Effector CD8-positive, alpha-beta T cell (primary cell): ENCODE measurements around the gene PNKD.

Source experiments
- DNase-seq: peaks from one replicate; lab custom pipeline; 2025; lab: John Stamatoyannopoulos, UW

PNKD gene

DNA sequence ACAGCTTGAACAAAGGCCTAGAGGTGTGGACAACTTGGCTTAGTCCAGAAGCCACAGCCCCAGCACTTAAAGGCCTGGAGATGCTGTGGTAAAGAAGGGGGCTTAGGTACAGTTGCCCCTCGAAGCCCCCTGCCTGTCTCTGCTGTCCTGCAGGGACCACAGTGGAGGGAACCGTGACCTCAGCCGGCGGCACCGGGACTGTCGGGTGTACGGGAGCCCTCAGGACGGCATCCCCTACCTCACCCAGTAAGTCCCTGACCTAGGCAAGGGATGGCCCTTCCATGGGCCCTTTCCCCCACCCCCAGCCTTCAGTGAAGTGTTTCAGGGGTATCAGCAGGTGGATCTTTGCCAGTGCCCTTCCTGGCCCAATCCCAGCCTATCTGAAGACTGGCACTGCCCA lies 71.1 kb downstream of the PNKD start:
- no peak for DNase-seq

DNA sequence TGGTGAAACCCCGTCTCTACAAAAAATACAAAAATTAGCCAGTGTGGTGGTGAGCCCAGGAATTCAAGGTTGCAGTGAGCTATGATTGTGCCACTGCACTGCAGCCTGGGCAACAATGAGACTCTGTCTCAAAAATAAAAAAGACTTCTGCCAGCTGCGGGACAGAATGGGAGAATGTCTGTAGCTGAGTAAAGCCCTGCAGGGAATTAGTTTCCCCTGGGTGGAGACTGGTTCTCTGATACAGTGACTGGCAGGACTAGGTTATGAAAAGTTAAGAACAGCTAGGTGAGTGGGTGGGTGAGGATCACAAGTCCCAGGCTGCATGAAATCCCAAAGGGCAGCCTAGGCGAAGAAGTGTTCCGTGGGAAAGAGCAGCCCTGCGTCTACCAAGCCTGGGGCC lies 72.5 kb downstream of the PNKD start:
- no peak for DNase-seq

DNA sequence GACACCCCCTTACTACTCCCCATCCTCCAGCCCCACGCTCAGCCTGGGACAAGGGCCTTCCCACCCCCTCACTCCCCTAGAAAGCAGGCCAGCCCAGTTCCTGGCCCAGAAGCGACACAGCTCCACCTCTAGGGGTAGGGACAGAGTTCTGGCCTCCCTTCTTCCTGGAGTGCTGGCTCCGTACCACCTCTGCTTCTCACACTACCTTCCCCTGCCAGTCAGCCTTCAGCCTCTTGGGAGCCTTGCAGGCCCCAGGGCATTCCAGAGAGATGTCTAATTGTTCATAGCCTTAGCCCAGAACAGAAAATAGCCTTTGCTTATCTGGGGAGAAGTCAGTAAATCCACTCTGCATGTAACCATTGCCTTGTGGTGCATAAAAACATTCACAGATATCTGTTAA lies 73.3 kb downstream of the PNKD start:
- no peak for DNase-seq

DNA sequence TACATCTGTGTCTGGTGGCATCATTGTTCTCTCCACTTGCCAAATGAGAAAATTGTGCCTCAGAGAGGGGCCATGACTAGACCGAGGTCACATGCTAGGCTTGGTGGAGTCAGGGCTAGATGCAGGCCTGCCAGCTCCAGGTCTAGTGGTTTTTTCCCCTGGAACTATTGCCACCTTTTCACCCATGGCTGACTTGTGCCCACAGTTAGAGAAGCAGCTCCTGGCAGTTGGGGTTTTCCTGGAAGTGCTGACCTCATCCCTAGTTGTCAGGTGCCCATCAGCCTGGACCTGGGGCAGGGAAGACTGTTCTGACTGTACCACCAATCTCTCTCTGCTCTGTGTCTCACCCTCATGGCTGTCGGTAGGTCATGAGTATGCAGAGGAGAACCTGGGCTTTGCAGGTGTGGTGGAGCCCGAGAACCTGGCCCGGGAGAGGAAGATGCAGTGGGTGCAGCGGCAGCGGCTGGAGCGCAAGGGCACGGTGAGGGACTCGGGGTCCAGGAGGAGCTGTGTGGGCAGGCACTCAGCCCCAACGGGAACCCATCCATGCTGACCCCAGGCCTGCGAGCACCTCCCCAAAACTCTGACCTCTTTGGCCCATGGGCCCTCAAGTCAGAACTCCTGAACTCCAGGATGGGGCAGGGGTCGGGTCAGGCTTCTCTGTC lies 73.9 kb downstream of the PNKD start:
- no peak for DNase-seq

DNA sequence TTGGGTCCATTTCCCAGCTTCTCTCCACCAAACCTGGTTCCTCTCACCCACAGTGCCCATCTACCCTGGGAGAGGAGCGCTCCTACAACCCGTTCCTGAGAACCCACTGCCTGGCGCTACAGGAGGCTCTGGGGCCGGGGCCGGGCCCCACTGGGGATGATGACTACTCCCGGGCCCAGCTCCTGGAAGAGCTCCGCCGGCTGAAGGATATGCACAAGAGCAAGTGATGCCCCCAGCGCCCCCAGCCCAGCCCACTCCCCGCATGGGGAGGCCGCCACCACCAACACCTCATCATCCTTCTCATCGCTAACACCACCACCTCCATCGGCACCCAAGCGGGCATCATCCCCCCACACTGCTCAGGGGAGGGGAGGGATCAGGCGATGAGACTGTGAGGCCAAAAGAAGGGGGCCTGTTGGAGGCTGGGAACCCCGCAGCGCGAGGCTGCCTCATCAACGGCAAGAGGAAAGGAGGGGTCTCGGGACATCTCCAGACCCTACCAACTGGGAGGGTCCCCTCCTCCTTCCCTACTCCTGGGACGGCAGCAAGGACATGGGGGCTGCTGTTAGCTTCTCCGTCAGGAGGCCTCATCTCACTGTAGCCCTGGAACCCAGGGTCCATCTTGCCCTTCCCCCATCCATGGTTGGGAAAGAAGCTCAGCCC lies 74.6 kb downstream of the PNKD start:
- no peak for DNase-seq

DNA sequence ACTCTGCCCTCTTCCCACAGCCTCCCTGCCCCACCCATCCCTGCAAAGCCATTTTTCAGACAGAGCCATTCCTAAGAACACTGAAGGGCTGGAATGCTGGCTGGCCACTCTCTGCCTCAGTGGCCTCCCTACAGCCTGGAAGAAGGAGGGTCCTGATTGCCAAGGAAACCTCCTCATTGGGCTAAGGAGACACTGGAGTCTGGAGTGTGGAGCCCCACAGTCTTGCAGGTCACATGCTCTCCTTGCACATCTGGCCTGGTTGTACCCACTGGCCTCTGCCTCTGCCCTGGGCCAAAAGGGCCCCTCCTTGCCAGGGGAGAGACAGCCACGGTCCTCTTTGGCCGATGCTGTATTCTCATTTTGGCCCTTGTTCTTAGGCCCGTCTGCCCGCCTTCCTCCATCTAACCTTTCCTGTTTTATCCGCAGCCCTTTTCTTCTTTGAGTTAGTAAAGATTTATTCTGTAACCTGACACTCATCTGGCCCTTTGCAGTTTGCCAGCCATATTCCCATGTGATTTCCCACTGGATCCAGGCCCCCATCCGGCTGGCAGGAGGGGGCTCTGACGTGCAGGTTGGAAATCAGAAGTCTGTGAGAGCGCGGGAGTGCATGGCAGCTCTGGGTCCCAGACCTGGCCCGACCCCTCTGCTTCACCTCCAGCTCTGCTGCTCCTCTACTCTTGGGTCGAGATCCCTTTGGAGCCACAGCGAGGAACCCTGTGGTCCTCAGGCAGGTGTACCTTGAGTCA lies 75.3 kb downstream of the PNKD start:
- DNase-seq: no peak

DNA sequence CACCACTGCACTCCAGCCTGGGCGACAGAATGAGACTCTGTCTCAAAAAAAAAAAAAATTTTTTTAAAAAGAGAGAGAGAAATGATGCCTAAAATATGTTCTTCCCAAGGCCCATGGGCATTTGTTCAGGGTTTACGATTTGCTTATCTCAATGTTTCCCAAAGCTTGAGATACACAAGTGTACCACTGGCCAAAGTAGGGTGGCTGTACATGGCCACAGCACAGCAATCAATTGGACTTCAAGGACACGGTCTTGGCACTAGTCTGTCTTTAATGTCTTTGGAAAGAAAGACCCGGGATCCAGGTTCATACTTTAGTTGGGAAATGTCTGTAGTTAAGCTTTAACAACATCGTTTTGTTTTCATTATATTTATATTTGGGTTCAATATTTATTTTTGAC lies 76.9 kb downstream of the PNKD start:
- DNase-seq: no peak

DNA sequence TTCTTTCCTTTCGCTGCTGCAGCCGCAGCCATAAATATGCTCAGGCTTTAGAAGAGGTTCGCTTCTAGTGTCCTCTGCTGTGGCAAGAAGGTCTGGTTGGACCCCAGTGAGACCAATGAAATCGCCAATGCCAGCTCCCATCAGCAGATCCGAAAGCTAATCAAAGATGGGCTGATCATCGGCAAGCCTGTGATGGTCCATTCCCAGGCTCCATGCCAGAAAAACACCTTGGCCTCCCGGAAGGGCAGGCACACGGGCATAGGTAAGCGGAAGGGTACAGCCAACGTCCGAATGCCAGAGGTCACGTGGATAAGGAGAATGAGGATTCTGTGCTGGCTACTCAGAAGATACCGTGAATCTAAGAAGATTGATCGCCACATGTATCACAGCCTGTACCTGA lies 83.7 kb downstream of the PNKD start:
- DNase-seq: no peak

DNA sequence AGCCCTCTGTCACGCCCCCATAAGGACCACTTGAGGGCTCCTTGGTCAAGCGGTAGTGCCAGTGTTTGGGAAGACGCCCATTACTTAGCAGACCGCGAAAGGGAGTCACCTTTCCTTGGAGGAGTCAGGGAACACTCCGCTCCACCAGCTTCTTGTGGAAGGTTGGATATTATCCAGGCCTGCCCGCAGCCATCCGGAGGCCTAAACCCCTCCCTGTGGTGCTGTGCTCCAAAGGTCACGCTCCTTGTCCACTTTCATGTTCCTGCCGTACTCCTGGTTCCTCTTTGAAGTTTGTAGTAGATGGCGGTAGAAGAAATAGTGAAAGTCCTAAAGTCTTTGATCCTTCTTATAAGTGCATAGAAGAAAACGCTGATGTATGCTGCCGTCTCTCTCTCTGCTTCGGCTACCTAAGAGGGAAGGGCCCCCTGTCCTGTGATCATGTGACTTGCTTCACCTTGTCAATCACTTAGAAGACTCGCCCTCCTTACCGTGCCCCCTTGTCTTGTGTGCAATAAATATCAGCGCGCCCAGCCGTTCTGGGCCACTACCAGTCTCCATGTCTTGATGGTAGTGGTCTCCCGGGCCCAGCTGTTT lies 84.6 kb downstream of the PNKD start:
- no peak for DNase-seq

DNA sequence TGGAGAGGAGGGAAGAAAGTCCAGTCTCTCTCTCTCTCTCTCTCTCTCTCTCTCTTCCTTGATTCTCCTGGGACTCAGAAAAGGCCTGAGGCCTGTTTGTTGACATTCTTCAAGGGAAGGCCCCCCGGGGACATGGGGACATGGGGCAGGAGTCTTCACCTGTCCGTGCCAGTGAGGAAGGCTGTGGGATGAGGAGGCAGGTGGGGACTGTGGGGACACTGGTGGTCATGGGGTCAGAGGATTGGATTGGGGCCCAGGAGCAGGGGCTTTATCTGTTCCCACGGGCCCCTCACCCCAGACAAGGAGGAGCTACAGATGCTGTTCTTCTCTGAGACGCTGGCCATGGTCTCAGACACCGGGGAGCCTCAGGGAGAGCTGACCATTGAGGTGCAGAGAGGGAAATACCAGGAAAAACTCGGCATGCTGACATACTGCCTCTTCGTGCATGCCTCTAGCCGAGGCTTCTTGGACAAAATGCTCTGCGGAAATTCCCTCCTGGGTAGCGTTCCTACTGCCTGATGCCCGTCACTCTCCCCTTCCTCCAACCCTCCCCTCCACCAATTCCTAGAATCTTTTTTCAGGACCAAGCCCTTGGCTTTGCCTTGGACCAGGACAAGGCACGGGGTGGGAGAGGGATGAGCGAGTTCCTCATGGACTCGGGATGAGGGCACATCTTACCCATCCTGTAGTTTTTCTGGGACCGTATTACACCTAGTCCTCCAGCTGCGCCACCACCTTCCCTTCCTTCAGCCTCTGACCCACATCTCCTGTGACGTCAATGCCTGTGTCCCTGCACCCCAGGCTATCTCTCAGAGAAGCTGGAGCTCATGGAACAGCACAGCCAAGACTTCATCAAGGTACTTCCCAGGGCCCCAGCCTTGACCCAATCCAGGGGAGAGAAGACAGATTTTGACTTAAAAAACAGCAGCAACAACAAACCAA lies 87.2 kb downstream of the PNKD start:
- no peak for DNase-seq

DNA sequence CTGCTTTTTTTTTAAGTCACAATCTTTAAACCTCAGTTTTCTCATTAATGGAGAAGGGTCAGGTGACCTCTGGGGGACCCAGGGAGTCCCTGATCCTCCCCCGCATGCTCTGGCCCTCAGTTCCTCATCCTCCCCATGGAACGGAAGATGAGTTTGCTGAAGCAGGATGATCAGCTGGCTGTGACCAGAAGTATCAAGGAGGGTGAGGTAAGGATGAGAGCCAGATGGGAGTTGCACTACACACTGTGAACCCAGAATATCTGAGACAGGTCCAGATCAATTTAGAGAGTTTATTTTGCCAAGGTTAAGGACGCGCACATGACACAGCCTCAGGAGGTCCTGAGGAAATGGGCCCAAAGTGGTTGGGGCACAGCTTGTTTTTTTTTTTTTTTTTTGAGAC lies 90.1 kb downstream of the PNKD start:
- DNase-seq: no peak

DNA sequence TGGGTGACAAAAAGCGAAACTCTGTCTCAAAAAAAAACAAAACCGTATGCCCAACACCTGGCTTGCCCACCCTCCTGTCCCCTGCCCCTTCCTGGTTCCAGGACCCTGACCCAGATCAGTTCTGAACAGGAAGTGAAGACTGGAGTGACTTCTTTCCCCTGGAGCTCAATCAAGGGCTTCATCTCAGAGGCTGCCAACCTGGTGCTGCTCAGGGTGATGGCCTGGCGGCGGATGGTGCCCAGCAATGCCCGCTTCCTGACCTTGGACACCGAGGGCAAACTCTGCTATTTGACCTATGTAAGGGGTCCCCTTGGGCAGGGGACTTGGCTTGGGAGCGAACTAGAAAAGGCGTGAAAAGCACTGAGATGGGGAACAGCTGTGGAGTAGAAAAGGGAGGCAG lies 92.3 kb downstream of the PNKD start:
- no peak for DNase-seq

DNA sequence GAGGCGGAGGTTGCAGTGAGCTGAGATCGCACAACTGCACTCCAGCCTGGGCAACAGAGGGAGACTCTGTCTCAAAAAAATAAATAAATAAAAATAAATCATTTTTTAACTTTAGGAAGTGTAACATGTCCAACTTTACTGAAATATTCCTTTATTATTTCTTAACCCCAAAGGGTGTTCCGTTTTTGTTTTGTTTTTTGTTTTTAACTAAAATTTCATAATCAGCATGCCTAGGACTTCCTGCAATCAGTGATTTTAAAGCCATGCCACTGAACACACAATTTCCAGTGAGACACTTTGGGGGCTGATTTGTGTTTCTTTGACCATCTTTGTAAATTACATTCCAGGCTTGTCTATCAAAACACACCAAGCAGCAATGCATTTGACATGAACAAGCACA lies 93.4 kb downstream of the PNKD start:
- DNase-seq: no peak

DNA sequence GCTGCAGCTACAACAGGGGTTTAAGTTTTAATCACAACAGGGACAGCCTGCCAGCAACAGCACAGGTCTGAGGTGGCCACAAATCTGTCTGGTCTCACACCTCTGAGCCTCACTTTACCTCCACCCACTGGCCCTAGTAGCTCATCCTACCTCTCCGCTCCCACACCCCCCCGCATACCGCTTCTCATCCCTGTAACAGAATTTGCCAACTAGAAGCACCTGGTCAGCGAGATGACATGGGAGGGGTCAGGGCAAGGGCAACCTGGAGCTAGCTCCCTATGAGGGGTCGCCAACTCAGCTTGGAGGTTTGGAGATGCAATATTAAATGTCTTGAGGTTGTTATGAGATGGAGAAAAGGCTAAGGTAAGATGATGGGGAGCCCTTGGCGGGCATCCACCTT lies 93.9 kb downstream of the PNKD start:
- no peak for DNase-seq

DNA sequence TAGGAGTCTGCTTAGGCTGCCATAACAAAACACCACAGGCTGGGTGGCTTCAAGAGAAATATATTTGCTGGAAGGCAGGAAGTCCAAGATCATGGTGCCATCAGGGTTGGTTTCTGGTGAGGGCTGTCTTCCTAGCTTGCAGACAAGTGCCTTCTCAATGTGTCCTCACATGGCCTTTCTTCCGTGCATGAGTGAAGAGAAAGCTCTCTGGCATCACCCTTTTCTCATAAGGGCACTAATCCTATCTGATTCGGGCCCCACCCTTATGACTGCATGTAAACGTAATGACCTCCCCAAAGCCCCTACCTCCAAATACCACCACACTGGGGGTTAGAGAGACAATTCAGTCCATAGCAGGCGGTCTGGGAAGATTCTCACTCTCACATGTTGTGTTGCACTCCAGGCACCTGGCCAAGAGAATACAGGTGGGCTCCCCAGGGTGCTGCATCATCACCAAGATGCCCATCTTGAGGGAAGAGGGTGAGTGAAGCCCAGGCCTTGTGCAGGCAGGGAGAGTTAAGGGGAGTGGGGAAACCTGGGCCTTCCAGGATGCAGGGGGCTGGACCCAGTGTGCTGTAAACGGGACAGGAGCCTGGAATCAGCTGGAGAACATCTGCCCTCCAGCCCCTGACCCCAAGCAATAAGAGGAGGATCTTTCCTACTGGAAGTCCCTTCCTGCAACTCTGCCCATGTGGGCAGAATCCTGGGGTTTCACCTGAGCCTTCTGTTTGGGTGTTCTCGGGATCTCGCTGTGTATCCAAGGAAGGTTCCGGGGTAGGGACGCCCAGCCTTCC lies 96.5 kb downstream of the PNKD start:
- DNase-seq: no peak

DNA sequence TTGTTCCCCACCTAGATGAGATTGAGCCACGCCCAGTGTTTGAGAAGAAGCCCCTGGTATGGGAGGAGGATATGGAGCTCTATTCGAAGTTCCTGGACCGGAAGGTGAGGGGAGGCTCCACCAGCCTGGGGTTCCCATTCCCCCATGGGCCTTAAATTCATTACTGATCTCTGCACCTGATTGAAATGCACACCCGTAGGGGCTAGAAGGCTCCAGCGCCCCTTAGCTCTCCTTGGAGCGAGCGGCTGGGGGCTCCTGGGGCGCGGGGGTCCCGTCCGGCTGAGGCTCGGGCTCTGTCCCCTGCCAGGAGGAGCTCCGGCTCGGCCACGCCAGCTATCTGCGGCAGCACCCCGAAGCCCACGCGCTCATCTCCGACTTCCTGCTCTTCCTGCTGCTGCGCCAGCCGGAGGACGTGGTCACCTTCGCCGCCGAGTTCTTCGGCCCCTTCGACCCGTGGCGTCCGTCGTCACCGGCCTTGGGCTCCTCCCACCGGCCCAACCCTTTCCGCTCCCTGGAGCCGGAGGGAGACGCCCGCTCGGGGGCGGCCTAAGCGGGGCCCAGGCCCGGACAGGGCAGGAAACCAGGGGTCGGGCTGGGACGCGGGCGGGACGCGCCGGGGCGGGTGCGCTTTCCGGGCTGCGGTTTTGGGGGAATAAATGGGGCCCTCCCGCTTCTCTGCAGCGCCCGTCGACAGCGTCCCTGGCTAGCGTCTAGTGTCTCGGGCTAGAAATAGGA lies 97.3 kb downstream of the PNKD start:
- DNase-seq: peak; percentile 49

DNA sequence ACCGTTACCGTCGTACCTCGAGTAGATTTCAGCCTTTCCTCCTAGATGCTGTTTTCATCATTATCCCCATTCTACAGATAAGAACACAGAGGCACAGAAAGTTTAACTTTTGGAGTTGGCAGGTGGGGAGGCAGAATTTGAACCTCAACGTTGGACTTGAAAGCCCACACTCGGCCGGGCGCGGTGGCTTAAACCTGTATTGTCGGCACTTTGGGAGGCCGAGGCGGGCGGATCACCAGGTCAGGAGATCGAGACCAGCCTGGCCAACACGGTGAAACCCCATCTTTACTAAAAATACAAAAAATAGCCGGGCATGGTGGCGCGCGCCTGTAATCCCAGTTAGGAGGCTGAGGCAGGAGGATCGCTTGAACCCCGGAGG lies 97.8 kb downstream of the PNKD start:
- DNase-seq: no peak

DNA sequence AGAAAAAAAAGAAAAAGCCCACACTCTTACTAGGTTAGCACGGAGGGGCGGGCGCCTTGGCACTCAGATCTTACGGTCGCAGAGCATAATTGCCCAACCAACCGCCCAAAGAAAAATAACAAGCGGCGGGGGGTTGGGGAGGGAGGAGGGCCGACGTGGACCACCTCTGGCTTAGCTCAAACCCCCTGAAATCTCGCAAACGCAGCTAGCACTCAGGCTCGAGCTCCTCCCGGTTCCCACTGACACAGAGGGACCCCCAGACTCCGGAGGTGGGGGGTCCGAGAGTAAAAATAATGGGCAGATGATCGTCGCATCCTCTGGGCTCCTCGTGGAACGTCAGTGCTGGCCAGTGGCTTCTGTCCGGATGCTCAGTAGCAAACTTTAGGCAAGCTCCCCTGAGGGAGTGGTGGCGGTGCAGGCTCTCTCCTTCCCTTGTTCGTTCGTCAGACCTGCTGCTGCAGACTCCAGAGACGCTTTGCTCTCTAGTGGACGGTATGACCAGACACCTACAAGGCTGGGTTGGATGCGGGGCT lies 98.4 kb downstream of the PNKD start:
- DNase-seq: no peak

DNA sequence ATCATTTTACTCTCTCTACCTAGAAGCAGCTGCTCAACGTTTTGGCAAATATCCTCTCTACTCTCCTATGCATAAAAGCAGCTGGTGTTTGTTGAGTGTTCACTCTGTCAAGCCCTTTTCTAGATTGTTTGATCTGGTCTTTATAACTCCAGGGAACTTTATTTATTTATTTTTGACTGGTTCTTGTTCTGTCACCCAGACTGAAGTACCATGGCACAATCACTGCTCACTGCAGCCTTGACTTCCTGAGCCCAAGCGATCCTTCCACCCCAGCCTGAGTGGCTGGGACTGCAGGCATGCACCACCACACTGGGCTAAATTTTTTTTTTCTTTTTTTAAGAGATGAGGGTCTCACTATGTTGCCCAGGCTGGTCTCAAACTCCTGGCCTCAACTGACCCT lies 99.0 kb downstream of the PNKD start:
- DNase-seq: no peak

DNA sequence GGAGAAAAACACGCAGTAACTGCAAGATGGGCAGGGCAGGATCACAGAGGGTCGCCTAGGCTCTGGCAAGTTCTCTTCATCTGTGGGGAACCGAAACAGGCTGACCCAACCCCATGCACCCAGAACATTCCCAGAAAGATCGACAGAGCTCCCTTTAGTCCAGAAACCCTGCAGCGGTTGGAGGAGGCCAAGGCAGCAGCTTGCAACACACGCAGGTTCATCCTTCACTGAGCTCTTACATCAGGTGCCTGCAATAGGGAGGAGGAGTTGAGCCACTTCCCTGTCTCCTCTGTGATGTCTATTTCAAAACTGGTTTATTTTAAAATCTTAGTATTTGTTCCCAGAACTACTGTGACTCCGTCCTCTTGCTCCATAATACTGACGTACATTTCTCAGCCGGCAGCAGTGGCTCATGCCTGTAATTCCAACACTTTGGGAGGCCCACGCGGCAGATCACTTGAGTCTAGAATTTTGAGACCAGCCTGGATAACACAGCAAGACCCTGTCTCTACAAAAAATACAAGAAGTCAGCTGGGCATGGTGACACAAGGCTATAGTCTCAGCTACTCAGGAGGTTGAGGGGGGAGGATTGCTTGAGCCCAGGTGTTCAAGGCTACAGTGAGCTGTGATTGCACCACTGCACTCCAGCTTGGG lies 100.2 kb downstream of the PNKD start:
- no peak for DNase-seq
